HepG2 (cell line): ENCODE results near the gene SSBP1. TPM values are rescaled to one million over a fixed set of nuclear protein-coding genes. Genes with fewer than 3 reads are reported as not detected.

ENCODE experiments used
- ADNP ChIP-seq: sonication (generic); formaldehyde crosslinking; IDR thresholded peaks from 2 replicates; pipeline ENCODE4 v1.4.0; 2020; ENCODE audit warnings: missing genetic modification reagents
- CBFB ChIP-seq: sonication (generic); formaldehyde crosslinking; IDR thresholded peaks from 2 replicates; pipeline ENCODE4 v1.4.0; 2020; ENCODE audit warnings: missing genetic modification reagents
- CBX2 ChIP-seq, 2 experiments: fragments of 200-600 bp in 1 of 2; sonication (generic); formaldehyde crosslinking in 1 of 2; IDR thresholded peaks; 2 replicates each; pipeline versions ENCODE4 v1.7.0 to v1.8.1; 2018 to 2022; ENCODE audit warnings: low read depth in 2 of 2, low read length in 1 of 2, mild to moderate bottlenecking in 1 of 2, missing genetic modification reagents in 1 of 2
- CC2D1A ChIP-seq: sonication (generic); formaldehyde crosslinking; IDR thresholded peaks from 2 replicates; pipeline ENCODE4 v1.8.1; 2023; ENCODE audit warnings: mild to moderate bottlenecking, missing genetic modification reagents
- FOXJ3 ChIP-seq: sonication (generic); formaldehyde crosslinking; IDR thresholded peaks from 2 replicates; pipeline ENCODE4 v1.4.0; 2020; ENCODE audit warnings: missing genetic modification reagents, mild to moderate bottlenecking, borderline replicate concordance
- HES4 ChIP-seq: sonication (generic); formaldehyde crosslinking; IDR thresholded peaks from 2 replicates; pipeline ENCODE4 v1.9.0; 2021; ENCODE audit warnings: mild to moderate bottlenecking, missing genetic modification reagents, borderline replicate concordance
- HNRNPUL1 ChIP-seq: fragments of 200-400 bp; formaldehyde crosslinking; IDR thresholded peaks from 2 replicates; pipeline ENCODE4 v1.6.1; 2017; ENCODE audit warnings: low read depth, mild to moderate bottlenecking, low read length, moderate library complexity
- MBNL3 ChIP-seq: fragments of 250-450 bp; sonication (Bioruptor Pico); conservative IDR thresholded peaks from 2 replicates; pipeline ENCODE4 v1.8.0; 2022; ENCODE audit warnings: mild to moderate bottlenecking, inconsistent platforms
- NFIC ChIP-seq: IDR thresholded peaks from 2 replicates; pipeline ENCODE4 v1.6.1; 2012; ENCODE audit warnings: mild to moderate bottlenecking, low read length, inconsistent platforms
- PCBP1 ChIP-seq: fragments of 200-400 bp; formaldehyde crosslinking; IDR thresholded peaks from 2 replicates; pipeline ENCODE4 v1.6.1; 2017; ENCODE audit warnings: mild to moderate bottlenecking, low read depth, low read length, borderline replicate concordance
- SMARCE1 ChIP-seq: fragments of 450-650 bp; IDR thresholded peaks from 2 replicates; pipeline ENCODE4 v1.6.1; 2017; ENCODE audit warnings: borderline replicate concordance
- SRSF1 ChIP-seq: fragments of 200-400 bp; formaldehyde crosslinking; optimal IDR thresholded peaks from 2 replicates; pipeline ENCODE3; 2017; ENCODE audit warnings: mild to moderate bottlenecking, low read depth, low read length, moderate library complexity
- TBP ChIP-seq: sonication (generic); formaldehyde crosslinking; IDR thresholded peaks from 2 replicates; pipeline ENCODE4 v1.5.0; 2020; ENCODE audit warnings: missing genetic modification reagents
- ZNF136 ChIP-seq: sonication (generic); formaldehyde crosslinking; IDR thresholded peaks from 2 replicates; pipeline ENCODE4 v1.8.1; 2022; ENCODE audit warnings: low read depth, mild to moderate bottlenecking, moderate library complexity, missing genetic modification reagents
- ZNF180 ChIP-seq: sonication (generic); formaldehyde crosslinking; IDR thresholded peaks from 2 replicates; pipeline ENCODE4 v1.4.0; 2020; ENCODE audit warnings: low read depth, missing genetic modification reagents, borderline replicate concordance
- ZNF263 ChIP-seq: sonication (generic); formaldehyde crosslinking; IDR thresholded peaks from 2 replicates; pipeline ENCODE4 v1.4.0; 2020; ENCODE audit warnings: missing genetic modification reagents
- ZNF703 ChIP-seq: sonication (generic); formaldehyde crosslinking; IDR thresholded peaks from 2 replicates; pipeline ENCODE4 v1.5.1; 2020; ENCODE audit warnings: missing genetic modification reagents, mild to moderate bottlenecking, moderate library complexity, borderline replicate concordance
- polyA plus RNA-seq, 8 experiments: library from polyadenylated mRNA; depleted of rRNA in 3 of 8; stranded (reverse) in 7 of 8; unstranded in 1 of 8; fragments of >200 nt; fragmentation: Illumina TruSeq in 4 of 8; extraction: Trizol in 4 of 8; gene quantifications; 2 replicates each; pipeline versions ENCODE4 v1.2.1 to v1.2.3, GENCODE V29; 2011 to 2016; ENCODE audit warnings: low read depth in 4 of 8, missing spikeins in 1 of 8, mixed read lengths in 1 of 8; ENCODE audit not compliant: insufficient read depth in 1 of 8
- total RNA-seq, 5 experiments: library from RNA; depleted of rRNA; stranded (reverse); fragments of >200 nt; fragmentation: Illumina TruSeq; extraction: Trizol; gene quantifications; 2 replicates each; pipeline ENCODE4 v1.2.3, GENCODE V29; 2016; ENCODE audit warnings: low read depth in 1 of 5
- TF ChIP-seq, protein P1 (sequence below): sonication (generic); formaldehyde crosslinking; IDR thresholded peaks from 2 replicates; pipeline ENCODE4 v1.4.0; 2020; ENCODE audit warnings: missing genetic modification reagents, borderline replicate concordance
- TF ChIP-seq, protein P2 (sequence below): sonication (generic); formaldehyde crosslinking; conservative IDR thresholded peaks from 2 replicates; pipeline ENCODE4 v1.8.0; 2022; ENCODE audit warnings: mild to moderate bottlenecking, moderate library complexity, missing genetic modification reagents

SSBP1 gene
- total and polyA plus RNA-seq, 2 of the 13 experiments (the other 11 are each of a cell fraction or from before 2014, with no cell fraction given) = 64.4 to 254 TPM

DNA sequence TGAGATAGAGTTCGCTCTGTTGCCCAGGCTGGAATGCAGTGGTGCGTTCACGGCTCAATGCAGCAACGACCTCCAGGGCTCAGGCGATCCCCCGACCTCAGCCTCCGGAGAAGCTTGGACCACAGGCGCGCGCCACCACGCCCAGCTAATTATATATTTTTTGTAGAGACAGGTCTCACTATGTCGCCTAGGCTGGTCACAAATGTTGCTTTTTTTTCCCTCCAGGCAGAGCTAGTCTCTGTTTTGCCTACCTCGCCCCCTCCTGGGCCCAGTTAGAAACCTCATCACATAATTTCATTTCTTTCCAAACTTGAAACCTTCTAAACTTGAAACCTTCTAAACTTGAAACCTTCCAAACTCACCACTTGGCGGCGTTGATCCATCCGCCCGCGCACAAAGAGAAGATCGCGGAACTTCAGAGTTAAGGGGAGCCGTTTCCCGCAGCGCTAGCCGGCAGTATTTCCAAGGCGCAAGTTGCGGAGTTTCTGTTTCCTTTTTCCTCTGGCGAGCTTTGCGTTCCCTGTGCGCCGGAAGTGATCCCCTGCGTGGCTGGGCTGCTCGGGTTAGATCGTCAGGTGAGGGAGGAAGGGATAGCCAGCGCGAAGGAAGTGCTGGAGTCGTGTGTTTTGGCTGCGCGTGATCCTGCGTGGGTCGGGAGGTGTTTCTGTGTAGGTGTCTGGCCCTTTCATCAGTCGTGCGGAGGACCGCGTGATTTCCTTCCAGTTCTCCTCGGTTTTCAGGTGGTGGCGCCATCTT, at the start of gene SSBP1 (continued):
- no peak for TF ChIP-seq ZNF136
- TF ChIP-seq TBP (CRISPR knock-in tag) = no peak
- TF ChIP-seq, protein P1, sequence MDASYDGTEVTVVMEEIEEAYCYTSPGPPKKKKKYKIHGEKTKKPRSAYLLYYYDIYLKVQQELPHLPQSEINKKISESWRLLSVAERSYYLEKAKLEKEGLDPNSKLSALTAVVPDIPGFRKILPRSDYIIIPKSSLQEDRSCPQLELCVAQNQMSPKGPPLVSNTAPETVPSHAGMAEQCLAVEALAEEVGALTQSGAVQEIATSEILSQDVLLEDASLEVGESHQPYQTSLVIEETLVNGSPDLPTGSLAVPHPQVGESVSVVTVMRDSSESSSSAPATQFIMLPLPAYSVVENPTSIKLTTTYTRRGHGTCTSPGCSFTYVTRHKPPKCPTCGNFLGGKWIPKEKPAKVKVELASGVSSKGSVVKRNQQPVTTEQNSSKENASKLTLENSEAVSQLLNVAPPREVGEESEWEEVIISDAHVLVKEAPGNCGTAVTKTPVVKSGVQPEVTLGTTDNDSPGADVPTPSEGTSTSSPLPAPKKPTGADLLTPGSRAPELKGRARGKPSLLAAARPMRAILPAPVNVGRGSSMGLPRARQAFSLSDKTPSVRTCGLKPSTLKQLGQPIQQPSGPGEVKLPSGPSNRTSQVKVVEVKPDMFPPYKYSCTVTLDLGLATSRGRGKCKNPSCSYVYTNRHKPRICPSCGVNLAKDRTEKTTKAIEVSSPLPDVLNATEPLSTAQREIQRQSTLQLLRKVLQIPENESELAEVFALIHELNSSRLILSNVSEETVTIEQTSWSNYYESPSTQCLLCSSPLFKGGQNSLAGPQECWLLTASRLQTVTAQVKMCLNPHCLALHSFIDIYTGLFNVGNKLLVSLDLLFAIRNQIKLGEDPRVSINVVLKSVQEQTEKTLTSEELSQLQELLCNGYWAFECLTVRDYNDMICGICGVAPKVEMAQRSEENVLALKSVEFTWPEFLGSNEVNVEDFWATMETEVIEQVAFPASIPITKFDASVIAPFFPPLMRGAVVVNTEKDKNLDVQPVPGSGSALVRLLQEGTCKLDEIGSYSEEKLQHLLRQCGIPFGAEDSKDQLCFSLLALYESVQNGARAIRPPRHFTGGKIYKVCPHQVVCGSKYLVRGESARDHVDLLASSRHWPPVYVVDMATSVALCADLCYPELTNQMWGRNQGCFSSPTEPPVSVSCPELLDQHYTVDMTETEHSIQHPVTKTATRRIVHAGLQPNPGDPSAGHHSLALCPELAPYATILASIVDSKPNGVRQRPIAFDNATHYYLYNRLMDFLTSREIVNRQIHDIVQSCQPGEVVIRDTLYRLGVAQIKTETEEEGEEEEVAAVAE = peak; percentile 93
- 0 out of 2 replicates have a peak, but pooled peaks have one; percentile 25 for TF ChIP-seq PCBP1
- TF ChIP-seq CBX2 (IDR thresholded peaks at IDR 0.05; ENCODE audit: low read depth, low read length) = no peak
- TF ChIP-seq CBX2 (CRISPR knock-in tag; IDR thresholded peaks at IDR 0.05; ENCODE audit: low read depth) = peak; percentile 91; the same call in 1 of the 2 replicates
- TF ChIP-seq HNRNPUL1 = no peak
- TF ChIP-seq NFIC = peak; percentile 60; the same call in 1 of the 2 replicates
- no peak for TF ChIP-seq HES4
- no peak for TF ChIP-seq SMARCE1
- TF ChIP-seq ADNP (CRISPR knock-in tag) = no peak
- TF ChIP-seq CBFB = peak; percentile 97
- 0 out of 2 replicates have a peak, but pooled peaks have one; percentile 69 for TF ChIP-seq CC2D1A (CRISPR knock-in tag)
- TF ChIP-seq SRSF1 = peak; percentile 27
- peak; percentile 77 for TF ChIP-seq ZNF263
- TF ChIP-seq, protein P2, sequence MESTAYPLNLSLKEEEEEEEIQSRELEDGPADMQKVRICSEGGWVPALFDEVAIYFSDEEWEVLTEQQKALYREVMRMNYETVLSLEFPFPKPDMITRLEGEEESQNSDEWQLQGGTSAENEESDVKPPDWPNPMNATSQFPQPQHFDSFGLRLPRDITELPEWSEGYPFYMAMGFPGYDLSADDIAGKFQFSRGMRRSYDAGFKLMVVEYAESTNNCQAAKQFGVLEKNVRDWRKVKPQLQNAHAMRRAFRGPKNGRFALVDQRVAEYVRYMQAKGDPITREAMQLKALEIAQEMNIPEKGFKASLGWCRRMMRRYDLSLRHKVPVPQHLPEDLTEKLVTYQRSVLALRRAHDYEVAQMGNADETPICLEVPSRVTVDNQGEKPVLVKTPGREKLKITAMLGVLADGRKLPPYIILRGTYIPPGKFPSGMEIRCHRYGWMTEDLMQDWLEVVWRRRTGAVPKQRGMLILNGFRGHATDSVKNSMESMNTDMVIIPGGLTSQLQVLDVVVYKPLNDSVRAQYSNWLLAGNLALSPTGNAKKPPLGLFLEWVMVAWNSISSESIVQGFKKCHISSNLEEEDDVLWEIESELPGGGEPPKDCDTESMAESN (CRISPR knock-in tag) = peak; percentile 95
- peak; percentile 91 for TF ChIP-seq FOXJ3
- TF ChIP-seq MBNL3 (CRISPR knock-in tag) = no peak
- no peak for TF ChIP-seq ZNF180 (CRISPR knock-in tag)
- no peak for TF ChIP-seq ZNF703 (CRISPR knock-in tag)
